Dendritic cell treated with granulocyte-macrophage colony-stimulating factor and Interleukin-4, amounts not matched to agents 40 ng/mL and 50 ng/mL, for 4 days (primary cell): ENCODE data around the gene ANP32A.

Experiments
- H3K27ac Mint-ChIP-seq: one replicate; pipeline ENCODE4 v1.8.0; 2022; ENCODE audit warnings: mild to moderate bottlenecking, mixed read lengths
- H3K27me3 Mint-ChIP-seq: one replicate; pipeline ENCODE4 v1.8.0; 2022; ENCODE audit warnings: mild to moderate bottlenecking, mixed read lengths
- H3K36me3 Mint-ChIP-seq: one replicate; pipeline ENCODE4 v1.8.0; 2022; ENCODE audit warnings: low read depth, mixed read lengths
- H3K4me1 Mint-ChIP-seq: one replicate; pipeline ENCODE4 v1.8.0; 2022; ENCODE audit warnings: low read depth, mixed read lengths
- H3K4me3 Mint-ChIP-seq: one replicate; pipeline ENCODE4 v1.8.0; 2022; ENCODE audit warnings: mild to moderate bottlenecking, moderate library complexity, mixed read lengths
- H3K9me3 Mint-ChIP-seq: one replicate; pipeline ENCODE4 v1.8.0; 2022; ENCODE audit warnings: mixed read lengths
- intact Hi-C: fragments of 100-400 bp; cut with micrococcal nuclease; formaldehyde crosslinking; loops from one replicate; pipeline ENCODE4 v1.15.0; 2022

Gene ANP32A

GRCh38 chr15:68816158-68816557 is 4.5 kb downstream of the ANP32A start:
- intact Hi-C loops = loop anchor here (5.0 kb wide), 1 partner anchor 34 kb away; no protein-coding TSS in a partner anchor

GRCh38 chr15:68815598-68815997 is 5.1 kb downstream of the ANP32A start:
- H3K27ac Mint-ChIP-seq = no peak overlapping the region
- intact Hi-C loops = loop anchor here (5.0 kb wide), 1 partner anchor 33 kb away; no protein-coding TSS in a partner anchor
- H3K36me3 Mint-ChIP-seq = peaks cover 48% of the 10 kb centered on the region
- H3K27me3 Mint-ChIP-seq = no peaks in the 10 kb centered on the region
- H3K4me1 Mint-ChIP-seq = peaks cover 63% of the 10 kb centered on the region
- peak overlapping the region; percentile 45 for H3K4me3 Mint-ChIP-seq
- H3K9me3 Mint-ChIP-seq = no peaks in the 10 kb centered on the region

More at GRCh38 chr15:68816158-68816557, 4.5 kb downstream of the ANP32A start:
- Mint-ChIP-seq H3K27me3 (no peaks in the 10 kb centered on the region), H3K36me3 (peaks cover 46% of the 10 kb centered on the region), H3K4me3 (peak overlapping the region; percentile 96), H3K27ac (peak overlapping the region; percentile 100), H3K9me3 (no peaks in the 10 kb centered on the region), H3K4me1 (peaks cover 58% of the 10 kb centered on the region)

- Mint-ChIP-seq H3K27ac (peak overlapping the region; percentile 41), H3K27me3 (no peaks in the 10 kb centered on the region), H3K9me3 (no peaks in the 10 kb centered on the region), H3K4me1 (peaks cover 73% of the 10 kb centered on the region), H3K4me3 (no peak overlapping the region), H3K36me3 (peaks cover 48% of the 10 kb centered on the region)
- intact Hi-C loops = no loop called here
These were observed 6.1 kb downstream of the ANP32A start for GRCh38 chr15:68814596-68814995.

- H3K36me3 Mint-ChIP-seq = peaks cover 55% of the 10 kb centered on the region
- H3K27ac Mint-ChIP-seq = no peak overlapping the region
- intact Hi-C loops = no loop called here
These were observed 7.9 kb downstream of the ANP32A start for GRCh38 chr15:68812597-68813431.

GRCh38 chr15:68812069-68812468 is 8.6 kb downstream of the ANP32A start:
- Mint-ChIP-seq H3K36me3 (peaks cover 57% of the 10 kb centered on the region), H3K9me3 (no peaks in the 10 kb centered on the region), H3K27me3 (no peaks in the 10 kb centered on the region), H3K4me1 (peaks cover 96% of the 10 kb centered on the region), H3K27ac (no peak overlapping the region), H3K4me3 (no peak overlapping the region)
- intact Hi-C loops = no loop called here

More at GRCh38 chr15:68812597-68813431, 7.9 kb downstream of the ANP32A start:
- Mint-ChIP-seq H3K4me3 (no peak overlapping the region), H3K9me3 (no peaks in the 10 kb centered on the region), H3K4me1 (peaks cover 91% of the 10 kb centered on the region), H3K27me3 (no peaks in the 10 kb centered on the region)

- intact Hi-C loops = no loop called here
- Mint-ChIP-seq H3K36me3 (peaks cover 65% of the 10 kb centered on the region), H3K4me1 (peaks cover 99% of the 10 kb centered on the region), H3K27me3 (no peaks in the 10 kb centered on the region), H3K9me3 (no peaks in the 10 kb centered on the region), H3K27ac (peak overlapping the region; percentile 19), H3K4me3 (no peak overlapping the region)
These were observed 11.2 kb downstream of the ANP32A start for GRCh38 chr15:68809517-68809916.

- peaks cover 97% of the 10 kb centered on the region for H3K4me1 Mint-ChIP-seq
These were observed 11.9 kb downstream of the ANP32A start for GRCh38 chr15:68808770-68809169.

GRCh38 chr15:68808091-68808490 is 12.6 kb downstream of the ANP32A start:
- peaks cover 71% of the 10 kb centered on the region for H3K36me3 Mint-ChIP-seq
- H3K4me1 Mint-ChIP-seq = peaks cover 97% of the 10 kb centered on the region
- H3K9me3 Mint-ChIP-seq = no peaks in the 10 kb centered on the region
- intact Hi-C loops = no loop called here
- peak overlapping the region; percentile 17 for H3K27ac Mint-ChIP-seq
- no peak overlapping the region for H3K4me3 Mint-ChIP-seq
- H3K27me3 Mint-ChIP-seq = no peaks in the 10 kb centered on the region

More at GRCh38 chr15:68808770-68809169, 11.9 kb downstream of the ANP32A start:
- Mint-ChIP-seq H3K4me3 (no peak overlapping the region), H3K36me3 (peaks cover 69% of the 10 kb centered on the region), H3K9me3 (no peaks in the 10 kb centered on the region), H3K27me3 (no peaks in the 10 kb centered on the region), H3K27ac (peak overlapping the region; percentile 37)
- intact Hi-C loops = no loop called here

GRCh38 chr15:68807249-68807648 is 13.4 kb downstream of the ANP32A start:
- no peaks in the 10 kb centered on the region for H3K27me3 Mint-ChIP-seq
- no peaks in the 10 kb centered on the region for H3K9me3 Mint-ChIP-seq
- peak overlapping the region; percentile 9 for H3K27ac Mint-ChIP-seq
- H3K4me3 Mint-ChIP-seq = no peak overlapping the region
- peaks cover 71% of the 10 kb centered on the region for H3K36me3 Mint-ChIP-seq
- H3K4me1 Mint-ChIP-seq = peaks cover 97% of the 10 kb centered on the region
- intact Hi-C loops = no loop called here

GRCh38 chr15:68806220-68807060 is 14.3 kb downstream of the ANP32A start:
- intact Hi-C loops = no loop called here
- H3K9me3 Mint-ChIP-seq = no peaks in the 10 kb centered on the region
- H3K27ac Mint-ChIP-seq = peak overlapping the region; percentile 9
- peaks cover 97% of the 10 kb centered on the region for H3K4me1 Mint-ChIP-seq
- no peaks in the 10 kb centered on the region for H3K27me3 Mint-ChIP-seq
- H3K4me3 Mint-ChIP-seq = no peak overlapping the region
- peaks cover 71% of the 10 kb centered on the region for H3K36me3 Mint-ChIP-seq

- no peak overlapping the region for H3K4me3 Mint-ChIP-seq
These were observed 18.3 kb downstream of the ANP32A start for GRCh38 chr15:68802373-68802772.

GRCh38 chr15:68801572-68802148 is 19.0 kb downstream of the ANP32A start:
- Mint-ChIP-seq H3K36me3 (peaks cover 50% of the 10 kb centered on the region), H3K9me3 (no peaks in the 10 kb centered on the region), H3K4me3 (no peak overlapping the region), H3K27ac (peak overlapping the region; percentile 50), H3K27me3 (no peaks in the 10 kb centered on the region), H3K4me1 (peaks cover 97% of the 10 kb centered on the region)
- intact Hi-C loops = loop anchor here (1.0 kb wide), 1 partner anchor 9 kb away; no protein-coding TSS in a partner anchor

More at GRCh38 chr15:68802373-68802772, 18.3 kb downstream of the ANP32A start:
- no peaks in the 10 kb centered on the region for H3K27me3 Mint-ChIP-seq
- H3K4me1 Mint-ChIP-seq = peaks cover 97% of the 10 kb centered on the region
- H3K9me3 Mint-ChIP-seq = no peaks in the 10 kb centered on the region
- peaks cover 56% of the 10 kb centered on the region for H3K36me3 Mint-ChIP-seq
- peak overlapping the region; percentile 50 for H3K27ac Mint-ChIP-seq
- intact Hi-C loops = loop anchor here (1.0 kb wide), 1 partner anchor 10 kb away; no protein-coding TSS in a partner anchor

GRCh38 chr15:68800875-68801274 is 19.8 kb downstream of the ANP32A start:
- no peak overlapping the region for H3K4me3 Mint-ChIP-seq
- peak overlapping the region; percentile 14 for H3K27ac Mint-ChIP-seq
- no peaks in the 10 kb centered on the region for H3K9me3 Mint-ChIP-seq
- intact Hi-C loops = no loop called here
- H3K36me3 Mint-ChIP-seq = peaks cover 50% of the 10 kb centered on the region
- H3K4me1 Mint-ChIP-seq = peaks cover 97% of the 10 kb centered on the region
- H3K27me3 Mint-ChIP-seq = no peaks in the 10 kb centered on the region
